Cortex of kidney (tissue), 1 donor: Measurements from ENCODE around the gene FBXO41.

Experiments used
- DNase-seq: peaks from one replicate; lab custom pipeline; 2025; lab: John Stamatoyannopoulos, UW

Gene FBXO41

GRCh38 chr2:73284296-73285158, at the start of gene FBXO41:
FBXO41 (minus strand) TSS chr2:73284478; CDS start chr2:73269630, 14,848 bp downstream.
- no peak for DNase-seq

- no peak for DNase-seq
Observed at GRCh38 chr2:73334045-73334444, 49.8 kb upstream of the FBXO41 start.

- DNase-seq = no peak
Observed at GRCh38 chr2:73333564-73333963, 49.3 kb upstream of the FBXO41 start.

- DNase-seq = no peak
Observed at GRCh38 chr2:73324126-73324725, 39.9 kb upstream of the FBXO41 start.

- no peak for DNase-seq
Observed at GRCh38 chr2:73323551-73323950, 39.3 kb upstream of the FBXO41 start.

- DNase-seq = no peak
Observed at GRCh38 chr2:73314441-73314840, 30.2 kb upstream of the FBXO41 start.

GRCh38 chr2:73307720-73308119, 23.4 kb upstream of the FBXO41 start:
- DNase-seq = no peak

- DNase-seq = no peak
Observed at GRCh38 chr2:73301636-73302035, 17.4 kb upstream of the FBXO41 start.

- DNase-seq = no peak
Observed at GRCh38 chr2:73300926-73301325, 16.6 kb upstream of the FBXO41 start.

GRCh38 chr2:73297586-73297985, 13.3 kb upstream of the FBXO41 start:
- DNase-seq = no peak

GRCh38 chr2:73297151-73297559, 12.9 kb upstream of the FBXO41 start:
- no peak for DNase-seq

- no peak for DNase-seq
Observed at GRCh38 chr2:73295751-73296400, 11.6 kb upstream of the FBXO41 start.

GRCh38 chr2:73294239-73294638, 10.0 kb upstream of the FBXO41 start:
- DNase-seq = no peak

- no peak for DNase-seq
Observed at GRCh38 chr2:73293534-73294171, 9.4 kb upstream of the FBXO41 start, which contains the start of gene EGR4. EGR4 (minus strand) TSS chr2:73293548; CDS start chr2:73293317, 231 bp downstream.

- DNase-seq = no peak
Observed at GRCh38 chr2:73292906-73293533, 8.7 kb upstream of the FBXO41 start.

- DNase-seq = no peak
Observed at GRCh38 chr2:73292316-73292905, 8.1 kb upstream of the FBXO41 start.

GRCh38 chr2:73291461-73292315, 7.4 kb upstream of the FBXO41 start:
- DNase-seq = no peak

GRCh38 chr2:73291093-73291460, 6.8 kb upstream of the FBXO41 start:
- no peak for DNase-seq

GRCh38 chr2:73290049-73290839, 6.0 kb upstream of the FBXO41 start:
- DNase-seq = no peak

- no peak for DNase-seq
Observed at GRCh38 chr2:73289304-73289703, 5.0 kb upstream of the FBXO41 start.
